ENCODE results near the gene APOD.
A peak's percentile ranks its signal among the peaks of the same experiment; 100 is the strongest.

APOD gene

GRCh38 chr3:195549931-195550519 lies 33.7 kb downstream of the APOD start:
- no peak for TF ChIP-seq CTCF (IDR thresholded peaks at IDR 0.05; ENCODE audit: borderline replicate concordance, control extremely low read depth, extremely low read depth, insufficient read depth, missing control alignments)
- in situ Hi-C loops (cut with MboI; ENCODE audit: low sequenced_read_pairs, unreplicated experiment), result loop anchor here (25.0 kb wide), 1 partner anchor 863 kb away; the partner anchor contains the start of gene FAM43A
- DNase-seq (ENCODE audit: low spot score), result peak; percentile 61

- DNase-seq (ENCODE audit: low spot score), result no peak
- TF ChIP-seq CTCF (IDR thresholded peaks at IDR 0.05; ENCODE audit: borderline replicate concordance, control extremely low read depth, extremely low read depth, insufficient read depth, missing control alignments), result no peak
- in situ Hi-C loops (cut with MboI; ENCODE audit: low sequenced_read_pairs, unreplicated experiment), result loop anchor here (25.0 kb wide), 1 partner anchor 862 kb away; the partner anchor contains the start of gene FAM43A
Measured at GRCh38 chr3:195548987-195549386, 34.8 kb downstream of the APOD start.

GRCh38 chr3:195548501-195548900 lies 35.2 kb downstream of the APOD start:
- no peak for DNase-seq (ENCODE audit: low spot score)
- in situ Hi-C loops (cut with MboI; ENCODE audit: low sequenced_read_pairs, unreplicated experiment), result loop anchor here (25.0 kb wide), 1 partner anchor 861 kb away; the partner anchor contains the start of gene FAM43A
- TF ChIP-seq CTCF (IDR thresholded peaks at IDR 0.05; ENCODE audit: borderline replicate concordance, control extremely low read depth, extremely low read depth, insufficient read depth, missing control alignments), result no peak

- in situ Hi-C loops (cut with MboI; ENCODE audit: low sequenced_read_pairs, unreplicated experiment), result loop anchor here (25.0 kb wide), 1 partner anchor 861 kb away; the partner anchor contains the start of gene FAM43A
- no peak for TF ChIP-seq CTCF (IDR thresholded peaks at IDR 0.05; ENCODE audit: borderline replicate concordance, control extremely low read depth, extremely low read depth, insufficient read depth, missing control alignments)
- no peak for DNase-seq (ENCODE audit: low spot score)
Measured at GRCh38 chr3:195548006-195548405, 35.7 kb downstream of the APOD start.

GRCh38 chr3:195546130-195546560 lies 37.6 kb downstream of the APOD start:
- in situ Hi-C loops (cut with MboI; ENCODE audit: low sequenced_read_pairs, unreplicated experiment), result loop anchor here (25.0 kb wide), 1 partner anchor 859 kb away; the partner anchor contains the start of gene FAM43A
- TF ChIP-seq CTCF (IDR thresholded peaks at IDR 0.05; ENCODE audit: borderline replicate concordance, control extremely low read depth, extremely low read depth, insufficient read depth, missing control alignments), result no peak
- no peak for DNase-seq (ENCODE audit: low spot score)

GRCh38 chr3:195544634-195545033 lies 39.1 kb downstream of the APOD start:
- TF ChIP-seq CTCF (IDR thresholded peaks at IDR 0.05; ENCODE audit: borderline replicate concordance, control extremely low read depth, extremely low read depth, insufficient read depth, missing control alignments), result no peak
- no peak for DNase-seq (ENCODE audit: low spot score)
- in situ Hi-C loops (cut with MboI; ENCODE audit: low sequenced_read_pairs, unreplicated experiment), result loop anchor here (25.0 kb wide), 1 partner anchor 857 kb away; the partner anchor contains the start of gene FAM43A
